GM19452 (cell line): Measurements from ENCODE around the gene AZIN2.
"Not testable (repeated sequence)": the region's sequence is repeated elsewhere in the genome, so short reads cannot be mapped to it uniquely, and the experiment has no call there.

ENCODE experiments used
- ATAC-seq: cut with Tn5 transposase; IDR thresholded peaks from one replicate; pipeline ENCODE4 v1.9.1; 2021; ENCODE audit not compliant: unreplicated experiment

AZIN2 gene

DNA sequence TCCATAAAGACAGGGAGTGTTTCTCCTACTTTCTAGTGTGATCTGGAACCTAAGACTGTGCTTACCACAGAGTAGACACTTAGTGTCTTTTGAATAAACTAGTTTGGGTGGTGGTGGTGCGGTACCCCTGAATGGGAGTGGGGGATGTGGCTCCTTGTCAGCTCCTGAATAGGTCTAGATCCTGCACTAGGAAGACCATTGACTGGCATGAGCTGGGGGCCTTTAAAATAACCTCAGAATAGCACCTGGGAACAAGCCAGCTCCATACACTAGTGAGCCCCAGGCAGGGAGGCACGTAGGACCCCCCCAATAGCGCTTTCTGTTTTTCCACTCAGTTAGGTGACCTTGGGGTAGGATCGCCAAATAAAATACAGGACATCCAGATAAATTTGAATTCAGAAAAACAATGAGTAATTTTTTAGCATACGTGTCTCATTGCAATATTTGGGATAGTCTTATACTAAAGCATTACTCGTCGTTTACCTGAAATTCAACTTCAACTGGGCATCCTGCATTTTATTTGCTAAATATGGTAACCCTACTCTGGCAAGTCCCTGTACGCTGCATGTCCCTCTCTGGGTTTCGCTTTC, 45.6 kb downstream of the AZIN2 start:
- no peak for ATAC-seq

DNA sequence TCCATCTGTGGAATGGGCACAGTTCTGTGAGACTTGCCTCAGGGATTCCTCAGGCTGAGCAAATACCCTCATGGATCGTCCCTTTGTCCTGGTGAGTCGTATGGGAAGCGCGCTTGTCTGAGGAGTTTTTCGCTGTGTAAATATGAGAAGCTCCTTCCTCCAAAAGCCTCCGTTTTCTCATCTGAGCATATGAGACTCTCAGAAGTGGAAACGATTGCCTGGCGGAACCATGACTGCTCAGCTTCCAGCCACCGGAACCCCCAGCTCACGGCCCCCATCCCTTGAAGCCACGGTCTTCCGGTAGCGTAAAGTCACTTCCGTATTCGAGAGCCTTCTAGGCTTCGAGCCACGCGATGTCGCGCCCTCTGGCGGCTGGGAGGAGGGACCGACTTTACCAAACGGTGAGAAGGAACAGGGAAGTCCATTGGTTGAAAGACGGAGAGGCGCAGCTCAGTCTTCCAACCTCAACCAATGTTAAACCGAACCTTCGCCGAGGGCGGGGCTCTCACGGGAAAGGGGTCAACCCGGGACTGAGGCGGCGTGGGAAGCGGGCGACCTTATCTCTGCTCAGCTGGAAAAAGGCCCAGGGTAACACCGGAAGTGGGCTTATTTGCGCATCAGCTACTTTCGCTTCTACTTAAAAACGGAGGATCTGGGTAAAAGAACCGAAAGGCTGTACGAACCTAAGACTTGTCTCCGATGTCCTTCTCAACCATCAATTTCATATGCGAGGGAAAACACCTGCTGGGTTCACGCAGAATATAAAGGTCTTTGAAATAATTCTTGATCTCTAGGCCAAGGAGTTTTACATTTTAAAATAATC, 46.3 kb downstream of the AZIN2 start:
- peak; percentile 94 for ATAC-seq

GRCh38 chr1:33128781-33129180, 47.8 kb downstream of the AZIN2 start:
- ATAC-seq = no peak

DNA sequence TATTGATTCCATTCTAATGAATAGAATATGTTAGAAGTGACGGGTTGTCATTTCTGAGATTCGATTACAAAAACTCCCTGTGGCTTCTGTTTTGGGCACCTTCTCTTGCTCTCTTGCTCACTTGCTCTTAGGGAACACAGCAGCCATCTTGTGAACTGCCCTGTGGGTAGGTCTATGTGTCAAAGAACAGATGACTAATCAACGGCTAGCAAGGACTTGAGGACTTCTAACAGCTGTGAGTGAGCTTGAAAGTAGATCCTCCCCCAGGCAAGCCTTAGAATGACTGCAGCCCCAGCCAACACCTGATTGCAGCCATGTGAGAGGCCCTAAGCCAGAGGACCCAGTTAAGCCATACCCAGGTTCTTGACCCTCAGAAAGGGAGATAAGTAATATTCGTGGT, 49.3 kb downstream of the AZIN2 start:
- ATAC-seq = no peak

- ATAC-seq = no peak
Observed at GRCh38 chr1:33131191-33131590, 50.2 kb downstream of the AZIN2 start.

DNA sequence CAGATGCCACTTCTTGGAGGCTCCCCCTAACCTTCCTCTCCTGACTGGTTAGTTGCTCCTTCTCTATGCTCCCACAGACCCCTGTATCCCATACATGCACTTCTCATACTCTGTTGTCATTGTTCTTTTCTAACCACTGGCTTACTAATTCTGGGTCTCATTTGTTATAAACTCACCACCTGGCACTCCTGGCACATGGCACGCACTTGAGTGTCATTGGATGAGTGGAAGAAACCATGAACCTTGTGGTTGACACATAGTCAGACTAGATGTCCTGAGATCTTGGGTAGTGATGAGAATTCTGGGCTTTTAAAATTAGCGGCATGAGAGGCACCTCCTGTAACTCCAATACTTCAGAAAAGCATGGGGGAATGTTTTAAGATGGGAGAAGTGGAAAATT, 51.6 kb downstream of the AZIN2 start:
- ATAC-seq = no peak

- ATAC-seq = no peak
Observed at GRCh38 chr1:33133478-33134105, 52.6 kb downstream of the AZIN2 start.

- ATAC-seq = not testable (repeated sequence)
Observed at GRCh38 chr1:33136041-33136440, 55.1 kb downstream of the AZIN2 start.

GRCh38 chr1:33137800-33138199, 56.8 kb downstream of the AZIN2 start:
- no peak for ATAC-seq

DNA sequence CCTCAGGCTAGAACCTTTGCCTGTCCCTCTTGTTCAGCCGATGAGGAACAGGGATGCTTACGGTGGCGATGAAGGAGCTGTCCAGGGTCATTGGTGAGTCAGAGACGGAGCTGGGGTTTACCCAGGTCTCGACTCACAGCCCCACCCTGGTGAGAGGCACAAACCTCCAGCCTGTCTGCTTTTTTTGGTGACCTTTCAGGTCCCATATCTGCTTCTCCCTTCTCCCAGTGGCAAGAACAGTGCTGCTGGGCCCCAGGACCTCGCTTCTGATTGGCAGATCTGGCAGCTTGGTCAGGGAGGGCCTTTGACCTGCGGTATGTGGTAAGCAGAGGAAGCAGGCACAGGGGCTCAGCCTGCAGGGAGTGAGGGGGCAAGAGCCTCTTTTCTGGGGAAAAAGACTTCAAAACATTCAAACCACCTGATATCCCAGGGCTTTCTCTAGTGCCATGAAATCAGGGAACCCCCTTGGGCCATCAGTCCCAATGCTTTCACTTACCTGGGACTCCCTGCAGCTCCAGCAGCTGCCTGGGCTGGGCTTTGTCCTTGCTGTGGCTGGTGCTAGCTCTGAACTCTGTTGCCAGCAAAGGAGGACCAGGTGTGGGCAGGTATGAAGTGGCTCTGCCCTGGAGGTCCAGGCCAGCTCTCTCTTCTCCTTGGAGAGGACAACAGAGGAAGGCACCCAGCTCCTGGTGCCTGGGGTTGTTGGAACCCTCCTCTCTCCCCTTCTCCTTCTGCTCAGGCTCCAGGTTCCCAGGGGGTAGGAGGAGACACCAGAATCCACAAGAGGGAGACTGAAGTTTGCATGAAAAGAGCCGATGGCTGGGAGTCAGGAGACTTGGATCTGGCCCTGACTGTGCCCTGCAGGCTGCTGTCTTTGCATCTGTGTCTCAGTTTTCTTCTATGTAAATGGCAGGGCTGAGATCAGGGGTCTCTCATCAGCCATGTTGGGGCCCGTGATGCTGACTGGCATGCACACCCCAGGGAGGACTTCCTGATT, 59.5 kb downstream of the AZIN2 start:
- no peak for ATAC-seq

GRCh38 chr1:33141216-33141615, 60.3 kb downstream of the AZIN2 start:
- ATAC-seq = no peak

- ATAC-seq = no peak
Observed at GRCh38 chr1:33141781-33142180, 60.8 kb downstream of the AZIN2 start.

GRCh38 chr1:33142483-33143064, 61.6 kb downstream of the AZIN2 start:
- no peak for ATAC-seq

- ATAC-seq = no peak
Observed at GRCh38 chr1:33143176-33143575, 62.2 kb downstream of the AZIN2 start.

DNA sequence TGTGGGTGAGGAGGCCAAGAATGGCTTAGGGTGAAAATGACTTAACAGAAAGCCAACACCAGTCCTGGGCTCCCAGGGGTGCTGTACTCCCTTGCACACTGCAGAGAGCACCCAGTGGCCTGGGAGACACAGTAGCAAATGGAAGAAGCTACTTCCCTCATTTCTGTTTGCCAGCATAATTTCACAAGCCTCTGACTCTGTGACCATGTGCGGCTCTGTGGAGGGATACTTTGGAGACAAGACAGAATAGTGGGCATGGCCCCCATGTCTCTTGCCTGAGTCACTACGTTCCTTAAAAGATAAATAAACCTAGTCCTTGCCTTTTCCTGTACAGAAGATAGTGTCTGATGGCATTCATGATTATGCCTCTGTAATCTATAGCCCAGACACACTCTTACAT, 62.7 kb downstream of the AZIN2 start:
- no peak for ATAC-seq

DNA sequence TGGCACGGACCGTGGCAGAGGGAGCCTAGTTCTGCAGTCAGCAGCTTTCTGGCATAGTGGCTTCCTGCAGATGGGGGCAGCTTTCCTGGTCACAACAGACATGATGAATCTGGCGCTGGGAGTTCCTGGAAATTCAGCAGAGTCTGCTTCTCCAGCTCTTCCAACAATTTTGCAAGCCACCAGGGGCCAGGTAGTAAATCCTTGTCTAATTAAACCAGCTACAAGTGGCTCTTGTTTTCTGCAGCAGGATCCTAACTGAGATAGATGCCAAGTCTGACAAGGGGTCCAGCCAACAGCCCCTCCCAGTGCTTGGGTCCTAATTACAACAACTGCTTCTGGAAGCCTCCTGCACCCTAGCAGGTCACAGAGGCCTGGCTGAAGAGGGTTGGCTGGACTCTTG, 65.0 kb downstream of the AZIN2 start:
- ATAC-seq = no peak

DNA sequence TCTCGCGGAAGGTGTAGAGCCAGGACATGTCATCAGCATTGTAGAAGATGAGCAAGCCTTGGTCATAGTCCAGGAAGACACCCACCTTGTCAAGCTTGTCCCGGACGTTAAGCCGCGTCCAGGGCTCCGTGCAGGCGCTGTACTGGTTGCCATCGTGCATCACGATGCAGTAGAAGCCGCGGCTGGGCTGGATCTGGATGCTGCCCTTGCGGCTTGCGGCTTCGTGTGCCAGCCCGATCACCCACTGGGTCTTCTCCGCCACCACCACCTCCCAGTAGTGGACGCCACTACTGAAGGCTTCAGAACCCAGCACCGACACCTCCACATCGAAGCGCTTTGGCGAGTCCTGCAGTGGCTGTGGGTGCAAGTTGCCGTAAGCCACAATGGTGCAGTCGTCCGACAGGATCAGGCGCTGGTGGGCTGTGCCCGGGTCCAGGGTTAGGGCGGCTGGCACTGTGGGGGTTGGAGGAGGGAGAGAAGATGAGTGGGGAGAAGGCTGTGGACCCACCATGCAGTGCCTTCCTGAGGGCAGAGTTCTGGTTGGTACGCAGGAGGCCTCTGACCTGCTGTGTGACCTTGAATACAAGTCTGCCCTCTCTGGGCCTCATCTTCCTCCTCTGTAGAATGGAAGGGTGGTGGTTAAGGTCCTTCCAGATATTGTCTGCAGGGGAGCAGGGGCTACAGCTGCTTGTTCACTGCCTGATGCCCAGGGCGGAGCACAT, 66.5 kb downstream of the AZIN2 start:
- no peak for ATAC-seq

DNA sequence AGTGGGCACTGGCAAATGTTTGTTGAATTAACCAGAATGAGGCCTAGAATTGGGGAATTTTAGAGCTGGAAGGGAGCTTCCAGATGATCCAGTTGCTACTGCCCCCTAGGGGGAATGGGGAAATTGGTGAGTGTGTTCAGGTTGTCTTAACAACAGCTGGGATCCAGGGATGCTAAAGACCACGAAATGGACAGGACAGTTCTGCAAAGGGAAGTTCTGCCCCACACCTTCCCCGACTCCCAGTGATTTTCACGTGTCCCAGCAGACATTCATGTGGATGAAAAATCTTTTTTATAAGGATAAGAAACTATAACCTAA, 67.0 kb downstream of the AZIN2 start:
- ATAC-seq = no peak

DNA sequence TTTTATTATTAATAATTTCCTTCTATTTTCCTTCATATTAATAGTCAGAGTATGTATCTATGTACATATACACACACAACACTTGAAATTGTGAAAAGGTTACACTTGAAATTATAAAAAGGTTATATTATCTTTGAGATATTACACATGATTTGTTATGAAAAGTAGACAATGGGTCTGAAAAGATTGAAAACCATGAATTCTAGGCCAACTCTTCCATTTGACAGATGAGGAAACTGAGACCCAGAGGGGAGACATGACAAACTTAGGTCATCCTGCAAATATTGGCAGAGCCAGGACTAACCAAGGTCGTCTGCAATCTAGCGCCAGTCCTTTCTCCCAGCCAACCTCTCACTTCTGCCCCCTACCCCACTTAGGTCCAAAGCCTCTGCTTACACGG, 67.7 kb downstream of the AZIN2 start:
- no peak for ATAC-seq
